Measurements from ENCODE around the gene SLC30A10. TPM values are rescaled to one million over a fixed set of nuclear protein-coding genes. Genes with fewer than 3 reads are reported as not detected.
A peak's percentile ranks its signal among the peaks of the same experiment; 100 is the strongest.

Gene SLC30A10
- total and polyA plus RNA-seq, 2 of the 13 experiments (the other 11 are each of a cell fraction or from before 2014, with no cell fraction given): 20.9 to 30.2 TPM

DNA sequence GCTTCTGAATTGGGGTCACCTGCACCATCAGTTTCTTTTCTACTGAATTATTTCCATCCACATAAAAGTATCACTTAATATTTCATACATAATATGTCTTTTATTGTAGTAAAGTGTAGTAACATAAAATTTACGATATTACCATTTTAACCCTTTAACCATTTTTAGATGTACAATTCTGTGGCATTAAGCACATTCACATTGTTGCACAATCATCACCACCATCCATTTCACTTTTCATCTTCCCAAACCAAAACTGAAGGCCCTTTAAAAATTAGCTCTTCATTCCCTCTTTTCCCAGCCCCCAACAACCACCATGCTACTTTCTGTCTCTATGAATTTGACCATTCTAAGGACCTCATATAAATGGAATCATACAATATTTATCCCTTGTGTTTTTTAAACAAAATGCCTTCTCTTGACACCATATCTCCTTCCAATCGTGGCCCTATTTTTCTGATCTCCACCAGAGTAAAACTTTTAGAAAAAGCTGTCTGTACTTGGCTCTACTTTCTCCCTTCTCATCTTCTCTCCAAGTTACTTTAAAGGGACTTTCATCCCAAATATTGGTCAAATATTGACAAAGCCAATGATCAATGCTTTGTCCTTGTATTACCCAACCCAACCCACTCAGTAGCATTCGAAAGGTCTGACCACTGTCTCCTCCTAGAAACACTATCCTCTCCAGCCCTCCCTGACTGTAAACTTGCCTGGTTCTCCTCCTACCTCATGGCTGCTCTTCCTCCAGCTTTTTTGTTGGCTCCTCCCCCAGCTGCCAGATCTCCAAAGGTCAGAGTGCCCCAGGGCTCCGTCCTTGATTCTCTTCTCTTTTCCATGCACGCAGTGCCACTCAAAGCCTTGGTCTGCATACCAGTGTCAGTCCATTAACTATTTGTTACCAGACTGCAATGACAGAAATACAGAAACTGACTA lies 44.7 kb downstream of the SLC30A10 start (continued):
- TF ChIP-seq, protein P1, sequence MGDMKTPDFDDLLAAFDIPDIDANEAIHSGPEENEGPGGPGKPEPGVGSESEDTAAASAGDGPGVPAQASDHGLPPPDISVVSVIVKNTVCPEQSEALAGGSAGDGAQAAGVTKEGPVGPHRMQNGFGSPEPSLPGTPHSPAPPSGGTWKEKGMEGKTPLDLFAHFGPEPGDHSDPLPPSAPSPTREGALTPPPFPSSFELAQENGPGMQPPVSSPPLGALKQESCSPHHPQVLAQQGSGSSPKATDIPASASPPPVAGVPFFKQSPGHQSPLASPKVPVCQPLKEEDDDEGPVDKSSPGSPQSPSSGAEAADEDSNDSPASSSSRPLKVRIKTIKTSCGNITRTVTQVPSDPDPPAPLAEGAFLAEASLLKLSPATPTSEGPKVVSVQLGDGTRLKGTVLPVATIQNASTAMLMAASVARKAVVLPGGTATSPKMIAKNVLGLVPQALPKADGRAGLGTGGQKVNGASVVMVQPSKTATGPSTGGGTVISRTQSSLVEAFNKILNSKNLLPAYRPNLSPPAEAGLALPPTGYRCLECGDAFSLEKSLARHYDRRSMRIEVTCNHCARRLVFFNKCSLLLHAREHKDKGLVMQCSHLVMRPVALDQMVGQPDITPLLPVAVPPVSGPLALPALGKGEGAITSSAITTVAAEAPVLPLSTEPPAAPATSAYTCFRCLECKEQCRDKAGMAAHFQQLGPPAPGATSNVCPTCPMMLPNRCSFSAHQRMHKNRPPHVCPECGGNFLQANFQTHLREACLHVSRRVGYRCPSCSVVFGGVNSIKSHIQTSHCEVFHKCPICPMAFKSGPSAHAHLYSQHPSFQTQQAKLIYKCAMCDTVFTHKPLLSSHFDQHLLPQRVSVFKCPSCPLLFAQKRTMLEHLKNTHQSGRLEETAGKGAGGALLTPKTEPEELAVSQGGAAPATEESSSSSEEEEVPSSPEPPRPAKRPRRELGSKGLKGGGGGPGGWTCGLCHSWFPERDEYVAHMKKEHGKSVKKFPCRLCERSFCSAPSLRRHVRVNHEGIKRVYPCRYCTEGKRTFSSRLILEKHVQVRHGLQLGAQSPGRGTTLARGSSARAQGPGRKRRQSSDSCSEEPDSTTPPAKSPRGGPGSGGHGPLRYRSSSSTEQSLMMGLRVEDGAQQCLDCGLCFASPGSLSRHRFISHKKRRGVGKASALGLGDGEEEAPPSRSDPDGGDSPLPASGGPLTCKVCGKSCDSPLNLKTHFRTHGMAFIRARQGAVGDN (CRISPR knock-in tag; IDR thresholded peaks at IDR 0.05): no peak
- peak; percentile 56 for TF ChIP-seq ATF1 (CRISPR knock-in tag; IDR thresholded peaks at IDR 0.05)
- TF ChIP-seq ZNF263 (CRISPR knock-in tag; IDR thresholded peaks at IDR 0.05): peak; percentile 86
- TF ChIP-seq HOXD1 (CRISPR knock-in tag; IDR thresholded peaks at IDR 0.05): 0 out of 2 replicates have a peak, but pooled peaks have one; percentile 56
- TF ChIP-seq, protein P2, sequence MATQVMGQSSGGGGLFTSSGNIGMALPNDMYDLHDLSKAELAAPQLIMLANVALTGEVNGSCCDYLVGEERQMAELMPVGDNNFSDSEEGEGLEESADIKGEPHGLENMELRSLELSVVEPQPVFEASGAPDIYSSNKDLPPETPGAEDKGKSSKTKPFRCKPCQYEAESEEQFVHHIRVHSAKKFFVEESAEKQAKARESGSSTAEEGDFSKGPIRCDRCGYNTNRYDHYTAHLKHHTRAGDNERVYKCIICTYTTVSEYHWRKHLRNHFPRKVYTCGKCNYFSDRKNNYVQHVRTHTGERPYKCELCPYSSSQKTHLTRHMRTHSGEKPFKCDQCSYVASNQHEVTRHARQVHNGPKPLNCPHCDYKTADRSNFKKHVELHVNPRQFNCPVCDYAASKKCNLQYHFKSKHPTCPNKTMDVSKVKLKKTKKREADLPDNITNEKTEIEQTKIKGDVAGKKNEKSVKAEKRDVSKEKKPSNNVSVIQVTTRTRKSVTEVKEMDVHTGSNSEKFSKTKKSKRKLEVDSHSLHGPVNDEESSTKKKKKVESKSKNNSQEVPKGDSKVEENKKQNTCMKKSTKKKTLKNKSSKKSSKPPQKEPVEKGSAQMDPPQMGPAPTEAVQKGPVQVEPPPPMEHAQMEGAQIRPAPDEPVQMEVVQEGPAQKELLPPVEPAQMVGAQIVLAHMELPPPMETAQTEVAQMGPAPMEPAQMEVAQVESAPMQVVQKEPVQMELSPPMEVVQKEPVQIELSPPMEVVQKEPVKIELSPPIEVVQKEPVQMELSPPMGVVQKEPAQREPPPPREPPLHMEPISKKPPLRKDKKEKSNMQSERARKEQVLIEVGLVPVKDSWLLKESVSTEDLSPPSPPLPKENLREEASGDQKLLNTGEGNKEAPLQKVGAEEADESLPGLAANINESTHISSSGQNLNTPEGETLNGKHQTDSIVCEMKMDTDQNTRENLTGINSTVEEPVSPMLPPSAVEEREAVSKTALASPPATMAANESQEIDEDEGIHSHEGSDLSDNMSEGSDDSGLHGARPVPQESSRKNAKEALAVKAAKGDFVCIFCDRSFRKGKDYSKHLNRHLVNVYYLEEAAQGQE (IDR thresholded peaks at IDR 0.05; ENCODE audit: borderline replicate concordance in 1 of 2, low read depth in 1 of 2, low read length in 2 of 2): peak in 1 of 2 experiments; percentile 71; a peak in 2 of 4 replicates
- TF ChIP-seq ZNF17 (CRISPR knock-in tag; IDR thresholded peaks at IDR 0.05): no peak
- TF ChIP-seq ISL2 (CRISPR knock-in tag; IDR thresholded peaks at IDR 0.05): peak; percentile 94
- TF ChIP-seq REXO4 (CRISPR knock-in tag; IDR thresholded peaks at IDR 0.05; ENCODE audit: borderline replicate concordance): no peak
- TF ChIP-seq ZNF329 (CRISPR knock-in tag; IDR thresholded peaks at IDR 0.05; ENCODE audit: low read depth): no peak
- 0 out of 2 replicates have a peak, but pooled peaks have one; percentile 32 for TF ChIP-seq ZGPAT (CRISPR knock-in tag; IDR thresholded peaks at IDR 0.05)
- TF ChIP-seq LCORL (IDR thresholded peaks at IDR 0.05): peak; percentile 54; the same call in 1 of the 2 replicates
- peak; percentile 51; the same call in 1 of the 2 replicates for TF ChIP-seq LCORL (CRISPR knock-in tag; IDR thresholded peaks at IDR 0.05)
- TF ChIP-seq PHF21A (CRISPR knock-in tag; IDR thresholded peaks at IDR 0.05): peak; percentile 80
- TF ChIP-seq TBX3 (IDR thresholded peaks at IDR 0.05; ENCODE audit: borderline replicate concordance): 0 out of 2 replicates have a peak, but pooled peaks have one; percentile 22
- no peak for TF ChIP-seq NFKBIZ (CRISPR knock-in tag; IDR thresholded peaks at IDR 0.05)
- TF ChIP-seq MIXL1 (CRISPR knock-in tag; IDR thresholded peaks at IDR 0.05): peak; percentile 78; the same call in 1 of the 2 replicates
- TF ChIP-seq, protein P3, sequence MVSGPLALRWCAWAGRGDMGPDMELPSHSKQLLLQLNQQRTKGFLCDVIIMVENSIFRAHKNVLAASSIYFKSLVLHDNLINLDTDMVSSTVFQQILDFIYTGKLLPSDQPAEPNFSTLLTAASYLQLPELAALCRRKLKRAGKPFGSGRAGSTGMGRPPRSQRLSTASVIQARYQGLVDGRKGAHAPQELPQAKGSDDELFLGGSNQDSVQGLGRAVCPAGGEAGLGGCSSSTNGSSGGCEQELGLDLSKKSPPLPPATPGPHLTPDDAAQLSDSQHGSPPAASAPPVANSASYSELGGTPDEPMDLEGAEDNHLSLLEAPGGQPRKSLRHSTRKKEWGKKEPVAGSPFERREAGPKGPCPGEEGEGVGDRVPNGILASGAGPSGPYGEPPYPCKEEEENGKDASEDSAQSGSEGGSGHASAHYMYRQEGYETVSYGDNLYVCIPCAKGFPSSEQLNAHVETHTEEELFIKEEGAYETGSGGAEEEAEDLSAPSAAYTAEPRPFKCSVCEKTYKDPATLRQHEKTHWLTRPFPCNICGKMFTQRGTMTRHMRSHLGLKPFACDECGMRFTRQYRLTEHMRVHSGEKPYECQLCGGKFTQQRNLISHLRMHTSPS (CRISPR knock-in tag; IDR thresholded peaks at IDR 0.05; ENCODE audit: low read depth): peak; percentile 64; the same call in 1 of the 2 replicates
- TF ChIP-seq SP5 (CRISPR knock-in tag; IDR thresholded peaks at IDR 0.05; ENCODE audit: borderline replicate concordance, low read depth): peak; percentile 75
